GM19328 (cell line): Measurements from ENCODE around the gene ANKRD6.
"Not testable (repeated sequence)": the region's sequence is repeated elsewhere in the genome, so short reads cannot be mapped to it uniquely, and the experiment has no call there.

Experiments used
- ATAC-seq: cut with Tn5 transposase; IDR thresholded peaks from one replicate; pipeline ENCODE4 v1.9.1; 2021; ENCODE audit warnings: mild to moderate bottlenecking, moderate library complexity; ENCODE audit not compliant: unreplicated experiment

ANKRD6 gene

DNA sequence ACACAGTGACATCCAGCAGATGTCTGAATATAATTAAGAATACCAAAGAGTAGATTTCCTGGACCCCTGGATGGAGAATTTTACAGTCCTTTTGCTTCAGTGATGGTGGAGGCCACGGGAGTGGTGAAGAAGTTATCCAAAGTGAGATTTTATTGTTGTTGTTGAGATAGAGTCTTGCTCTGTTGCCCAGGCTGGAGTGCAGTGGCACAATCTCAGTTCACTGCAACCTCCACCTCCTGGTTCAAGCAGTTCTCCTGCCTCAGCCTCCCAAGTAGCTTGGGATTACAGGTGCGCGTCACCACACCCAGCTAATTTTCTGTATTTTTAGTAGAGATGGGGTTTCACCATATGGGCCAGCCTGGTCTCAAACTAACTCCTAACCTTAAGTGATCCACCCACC is 208.6 kb downstream of the ANKRD6 start:
- ATAC-seq, result not testable (repeated sequence)

GRCh38 chr6:89642956-89643355 is 210.0 kb downstream of the ANKRD6 start:
- no peak for ATAC-seq

GRCh38 chr6:89643406-89643805 is 210.5 kb downstream of the ANKRD6 start:
- no peak for ATAC-seq

DNA sequence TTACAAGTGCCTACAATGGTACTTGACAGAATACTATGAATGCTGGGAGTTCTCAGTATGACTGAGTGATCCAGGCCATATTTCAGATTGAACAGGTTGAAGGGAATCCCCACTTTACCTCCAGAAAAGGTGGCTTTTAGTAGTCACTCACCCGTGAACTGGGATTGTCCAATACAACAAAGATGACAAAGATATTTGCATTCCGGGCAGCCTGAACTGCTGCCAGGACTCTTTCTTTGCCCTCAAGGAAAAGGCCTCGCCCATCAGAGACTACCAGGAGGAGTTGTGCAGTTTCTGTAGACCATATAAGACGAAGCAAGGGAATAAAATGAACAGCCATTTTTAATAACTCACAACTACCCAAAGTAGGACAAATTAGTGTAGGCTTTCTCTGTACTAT is 211.9 kb downstream of the ANKRD6 start:
- no peak for ATAC-seq

GRCh38 chr6:89649682-89650081 is 216.7 kb downstream of the ANKRD6 start:
- no peak for ATAC-seq

- no peak for ATAC-seq
Observed at GRCh38 chr6:89650579-89650978, 217.6 kb downstream of the ANKRD6 start.

DNA sequence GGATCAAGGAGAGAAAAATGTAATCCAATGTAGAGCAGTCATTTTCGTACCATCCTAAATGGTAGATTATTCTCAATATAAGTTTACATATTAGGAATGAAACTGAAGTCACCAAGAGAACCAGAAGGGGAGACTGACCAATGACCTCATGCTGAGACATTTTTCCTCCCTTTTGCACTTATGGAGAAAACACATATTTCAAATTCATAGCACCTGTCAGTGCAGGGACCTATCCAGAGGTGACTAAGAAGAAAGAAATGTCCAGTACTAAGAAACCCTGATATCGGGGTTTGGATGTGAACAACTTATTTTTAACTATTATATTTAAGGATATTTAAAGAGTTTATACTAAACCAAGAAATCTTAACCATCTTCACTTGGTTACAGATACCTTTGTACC is 222.2 kb downstream of the ANKRD6 start:
- ATAC-seq, result no peak

GRCh38 chr6:89657445-89658158 is 224.7 kb downstream of the ANKRD6 start:
- ATAC-seq, result no peak

DNA sequence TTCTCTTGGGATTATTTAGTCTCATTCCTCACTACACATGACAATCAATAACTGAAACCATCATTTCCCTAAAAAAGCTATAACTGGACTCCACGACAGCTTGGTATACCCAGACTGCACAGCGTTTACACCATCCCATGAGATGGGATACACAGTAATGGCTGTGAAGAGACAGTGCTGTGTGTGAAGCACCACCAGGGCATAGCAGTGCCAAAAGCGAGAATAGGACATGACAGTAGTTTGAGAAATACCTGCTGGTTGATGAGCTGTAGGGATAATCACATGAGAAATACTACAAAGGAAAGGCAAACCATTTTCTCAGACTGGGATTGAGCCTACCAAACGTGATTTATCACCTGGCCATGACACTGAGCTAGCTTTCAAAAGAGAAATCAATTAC is 228.0 kb downstream of the ANKRD6 start:
- ATAC-seq, result no peak

DNA sequence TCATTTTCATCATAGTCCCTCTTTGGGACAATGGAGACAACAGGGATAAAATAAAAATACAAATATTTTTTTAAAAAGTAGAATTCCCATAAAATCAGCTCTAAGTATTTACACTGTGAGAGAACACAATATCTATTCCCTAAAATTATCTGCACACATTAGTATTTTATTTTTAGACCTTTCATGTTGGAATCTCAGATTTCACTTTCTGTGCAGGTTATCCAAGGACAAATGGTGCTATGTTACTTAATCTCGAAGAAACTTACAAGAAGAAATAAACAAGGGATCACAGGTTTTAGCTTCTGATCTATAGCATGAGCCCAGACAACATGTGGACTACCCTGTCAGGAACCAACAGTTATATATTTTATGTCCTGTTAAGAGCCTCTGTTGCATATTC is 228.6 kb downstream of the ANKRD6 start:
- ATAC-seq, result no peak

GRCh38 chr6:89662659-89663223 is 229.8 kb downstream of the ANKRD6 start:
- ATAC-seq, result no peak

GRCh38 chr6:89667872-89668556 is 235.1 kb downstream of the ANKRD6 start:
- no peak for ATAC-seq

GRCh38 chr6:89669002-89669401 is 236.1 kb downstream of the ANKRD6 start:
- no peak for ATAC-seq

GRCh38 chr6:89670935-89671565 is 238.1 kb downstream of the ANKRD6 start:
- ATAC-seq, result no peak

DNA sequence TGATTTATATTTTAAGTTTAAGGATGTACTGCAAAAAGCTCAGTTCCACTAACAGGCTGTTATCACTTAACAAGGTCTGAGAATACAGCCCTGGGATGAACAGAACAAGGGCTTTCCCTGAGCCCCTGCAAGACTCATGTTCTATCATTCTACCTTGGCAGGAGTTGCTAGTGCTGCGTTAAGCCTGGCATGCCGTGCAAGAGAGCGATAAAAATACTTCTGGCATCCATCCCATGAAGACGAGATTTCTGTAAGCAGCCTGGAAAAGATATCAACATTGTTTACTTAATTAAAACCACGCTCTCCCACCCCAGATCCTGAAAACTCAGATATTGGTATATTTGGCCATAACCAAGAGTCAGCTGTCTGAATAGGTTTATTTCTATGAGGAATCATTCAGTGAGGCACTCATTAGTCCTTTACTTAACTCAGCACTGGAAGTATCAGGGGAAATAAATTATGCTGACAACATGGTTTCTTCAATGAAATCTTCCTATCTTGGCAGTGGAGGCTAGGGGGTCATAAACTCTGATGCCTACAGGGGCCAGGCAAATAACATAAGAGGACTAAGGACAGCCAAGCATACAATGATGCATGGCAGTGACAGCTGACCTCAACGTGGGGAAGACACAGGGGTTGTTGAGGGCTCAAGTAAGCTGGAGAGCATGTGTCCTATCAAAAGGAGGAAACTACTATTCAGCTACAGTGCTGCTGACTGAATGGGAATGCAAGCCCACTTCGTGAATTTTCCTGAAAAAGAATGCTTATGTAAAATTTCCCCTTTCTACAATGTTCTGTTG is 243.2 kb downstream of the ANKRD6 start:
- no peak for ATAC-seq

GRCh38 chr6:89678531-89678930 is 245.6 kb downstream of the ANKRD6 start:
- ATAC-seq, result no peak

GRCh38 chr6:89679215-89680120 is 246.5 kb downstream of the ANKRD6 start:
- ATAC-seq, result no peak

GRCh38 chr6:89680150-89680549 is 247.2 kb downstream of the ANKRD6 start:
- no peak for ATAC-seq

DNA sequence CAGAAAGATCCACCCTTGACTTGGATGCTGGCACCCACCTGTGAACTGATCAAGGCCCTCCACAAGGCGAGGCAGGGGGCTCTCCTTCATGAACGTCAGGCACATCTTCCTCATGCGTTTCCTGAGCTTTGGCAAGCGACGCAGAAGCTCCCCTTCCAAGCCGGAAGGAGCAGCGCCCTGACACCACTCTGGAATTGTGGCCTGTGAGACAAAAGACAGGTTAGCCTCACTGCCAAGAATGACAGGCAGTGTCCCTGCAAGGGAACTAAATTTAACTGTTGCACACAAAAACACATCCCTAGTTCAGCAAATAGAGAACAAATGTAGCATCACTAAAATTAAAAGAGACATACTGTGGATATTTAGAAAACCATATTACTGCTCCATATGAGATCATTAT is 247.6 kb downstream of the ANKRD6 start:
- no peak for ATAC-seq

DNA sequence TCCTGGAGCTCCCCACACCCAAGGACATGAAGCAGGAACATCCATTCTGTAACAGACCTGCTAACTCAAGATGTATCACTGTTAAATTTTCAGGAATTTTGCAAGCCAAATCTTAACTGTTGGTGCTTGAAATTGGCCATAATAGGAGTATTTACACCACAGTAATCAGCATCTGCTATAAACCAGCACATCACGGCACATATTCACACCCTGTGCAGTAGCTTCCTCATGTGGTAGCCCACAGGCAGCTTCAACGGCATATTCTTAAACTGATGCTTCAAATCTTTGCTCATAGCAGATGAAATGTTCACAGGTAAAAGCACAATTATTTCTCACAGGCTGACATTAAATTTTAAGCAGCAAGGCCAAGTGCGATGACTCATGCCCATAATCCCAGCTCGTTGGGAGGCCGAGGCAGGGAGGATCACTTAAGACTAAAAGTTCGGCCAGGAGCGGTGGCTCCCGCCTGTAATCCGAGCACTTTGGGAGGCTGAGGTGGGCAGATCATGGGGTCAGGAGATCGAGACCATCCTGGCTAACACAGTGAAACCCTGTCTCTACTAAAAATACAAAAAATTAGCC is 249.1 kb downstream of the ANKRD6 start:
- ATAC-seq, result no peak
